Measurements from ENCODE around the gene SLC25A2.

Gene SLC25A2

GRCh38 chr5:141313711-141314110, 9.9 kb upstream of the SLC25A2 start:
- no peak for DNase-seq (ENCODE audit: low spot score)

- no peak for DNase-seq (ENCODE audit: low spot score)
These were observed 2.8 kb upstream of the SLC25A2 start for GRCh38 chr5:141306630-141307029.

DNA sequence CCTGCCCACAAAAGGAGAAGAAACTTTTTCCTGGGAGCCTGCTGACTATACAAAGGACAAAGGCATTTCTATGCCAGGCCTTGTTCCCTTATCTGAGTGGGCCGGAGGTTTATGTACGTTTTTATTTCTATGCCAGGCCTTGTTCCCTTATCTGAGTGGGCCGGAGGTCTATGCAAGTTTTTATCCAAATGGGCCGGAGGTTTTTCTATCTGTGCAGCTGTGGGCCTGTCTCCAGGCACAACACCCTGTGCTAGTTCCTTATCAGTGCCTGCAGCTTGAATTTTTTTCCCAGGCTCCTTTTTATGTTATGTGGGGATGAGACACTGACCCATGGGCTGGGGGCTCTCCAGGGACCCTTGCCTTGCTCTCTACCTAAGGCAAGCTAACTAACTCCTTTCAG, 5.5 kb downstream of the SLC25A2 start:
- DNase-seq (ENCODE audit: low spot score), result no peak

DNA sequence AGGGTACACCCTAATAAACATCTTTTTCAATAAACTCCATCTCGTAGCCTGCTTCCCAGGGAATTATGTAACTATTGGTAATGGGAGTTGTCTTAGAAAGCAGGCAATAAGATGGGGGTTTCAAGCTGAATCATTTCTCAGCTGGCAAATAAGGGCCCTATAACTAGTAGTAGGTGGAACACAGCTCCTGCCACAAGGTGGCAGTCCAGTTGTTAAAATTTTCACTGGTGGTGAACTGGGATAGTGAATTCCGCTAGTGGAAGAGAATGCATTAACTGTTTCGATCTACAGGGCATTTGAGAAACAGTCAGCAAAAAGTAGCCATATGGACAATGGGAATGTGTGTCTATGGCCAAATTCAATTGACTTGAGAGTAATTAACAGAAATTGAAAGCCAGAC, 30.9 kb downstream of the SLC25A2 start:
- DNase-seq (ENCODE audit: low spot score), result no peak

DNA sequence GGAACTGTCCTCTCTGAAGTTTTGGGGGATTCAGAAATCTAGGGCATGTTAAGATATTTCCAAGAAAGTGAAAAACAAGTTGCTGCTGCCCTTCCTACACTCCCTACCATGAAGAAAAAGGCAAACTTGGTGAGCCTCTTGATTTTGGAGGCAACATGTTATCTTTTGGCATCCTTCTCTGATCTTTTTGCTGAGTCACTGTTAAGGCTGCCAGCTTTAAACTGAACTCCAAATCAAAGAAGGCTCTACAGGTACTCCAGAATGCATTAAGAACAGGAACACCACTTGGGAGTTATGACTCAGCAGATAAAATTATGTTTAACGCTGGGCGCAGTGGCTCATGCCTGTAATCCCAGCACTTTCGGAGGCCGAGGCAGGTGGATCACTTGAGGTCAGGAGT, 34.7 kb downstream of the SLC25A2 start:
- DNase-seq (ENCODE audit: low spot score), result no peak

- no peak for DNase-seq (ENCODE audit: low spot score)
These were observed 42.7 kb downstream of the SLC25A2 start for GRCh38 chr5:141261238-141261546.

GRCh38 chr5:141260458-141261237, 43.2 kb downstream of the SLC25A2 start:
- DNase-seq (ENCODE audit: low spot score), result no peak

GRCh38 chr5:141258948-141259347, 44.9 kb downstream of the SLC25A2 start:
- no peak for DNase-seq (ENCODE audit: low spot score)

DNA sequence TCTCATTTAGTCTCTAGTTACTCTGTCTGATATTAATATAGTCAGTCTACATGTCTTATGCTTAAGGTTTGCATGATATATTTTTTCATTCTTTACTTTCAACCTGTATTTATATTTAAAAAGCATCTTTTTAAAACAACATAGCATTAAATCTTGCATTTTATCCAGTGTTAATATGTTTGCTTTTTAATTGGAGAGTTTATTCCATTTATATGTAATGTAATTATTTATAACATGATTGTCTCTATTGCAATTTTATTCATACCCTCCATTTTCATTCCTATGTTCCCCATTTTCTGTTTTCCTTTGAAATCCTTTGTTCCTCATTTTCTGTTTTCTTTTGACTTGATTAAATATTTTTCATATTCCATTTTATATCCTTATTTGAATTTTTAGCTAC, 45.4 kb downstream of the SLC25A2 start:
- no peak for DNase-seq (ENCODE audit: low spot score)
